IPS-18a (cell line): ENCODE data around the gene CCT5.
"Not testable (repeated sequence)": the region's sequence is repeated elsewhere in the genome, so short reads cannot be mapped to it uniquely, and the experiment has no call there.

Source experiments
- H3K27ac ChIP-seq: one replicate; pipeline ENCODE4 v1.5.1; 2013; ENCODE audit warnings: low read length
- H3K27me3 ChIP-seq: one replicate; pipeline ENCODE4 v1.6.1; 2013; ENCODE audit warnings: mild to moderate bottlenecking, low read length; ENCODE audit not compliant: control insufficient read depth, insufficient read depth
- H3K36me3 ChIP-seq: one replicate; pipeline ENCODE4 v1.6.1; 2013; ENCODE audit warnings: low read depth, low read length; ENCODE audit not compliant: control insufficient read depth
- H3K4me1 ChIP-seq: one replicate; pipeline ENCODE4 v1.6.1; 2013; ENCODE audit warnings: low read depth, low read length; ENCODE audit not compliant: control insufficient read depth
- H3K4me3 ChIP-seq: one replicate; pipeline ENCODE4 v1.5.1; 2013; ENCODE audit warnings: low read length
- H3K9ac ChIP-seq: one replicate; pipeline ENCODE4 v1.6.1; 2013; ENCODE audit warnings: mild to moderate bottlenecking, low read length, moderate library complexity
- H3K9me3 ChIP-seq: one replicate; pipeline ENCODE4 v1.6.1; 2013; ENCODE audit warnings: low read depth, low read length; ENCODE audit not compliant: control insufficient read depth

Gene CCT5

GRCh38 chr5:10265245-10266109 lies 15.4 kb downstream of the CCT5 start:
- no peak overlapping the region for H3K9ac ChIP-seq

GRCh38 chr5:10266137-10266536 lies 16.1 kb downstream of the CCT5 start:
- Histone ChIP-seq H3K9me3 (no peaks in the 10 kb centered on the region), H3K27ac (no peak overlapping the region), H3K27me3 (no peaks in the 10 kb centered on the region), H3K4me1 (peaks cover 5% of the 10 kb centered on the region), H3K9ac (no peak overlapping the region), H3K4me3 (no peak overlapping the region), H3K36me3 (peaks cover 47% of the 10 kb centered on the region)

More at GRCh38 chr5:10265245-10266109, 15.4 kb downstream of the CCT5 start:
- Histone ChIP-seq H3K36me3 (peaks cover 53% of the 10 kb centered on the region), H3K27ac (no peak overlapping the region), H3K9me3 (no peaks in the 10 kb centered on the region), H3K27me3 (no peaks in the 10 kb centered on the region), H3K4me3 (no peak overlapping the region), H3K4me1 (peaks cover 4% of the 10 kb centered on the region)

GRCh38 chr5:10266839-10267238 lies 16.8 kb downstream of the CCT5 start:
- Histone ChIP-seq H3K4me3 (no peak overlapping the region), H3K27ac (no peak overlapping the region), H3K9ac (no peak overlapping the region), H3K9me3 (no peaks in the 10 kb centered on the region), H3K4me1 (peaks cover 5% of the 10 kb centered on the region), H3K36me3 (peaks cover 40% of the 10 kb centered on the region), H3K27me3 (no peaks in the 10 kb centered on the region)

- no peaks in the 10 kb centered on the region for H3K9me3 ChIP-seq
- peaks cover 8% of the 10 kb centered on the region for H3K4me1 ChIP-seq
- H3K9ac ChIP-seq = no peak overlapping the region
- H3K27ac ChIP-seq = no peak overlapping the region
- H3K4me3 ChIP-seq = no peak overlapping the region
- H3K27me3 ChIP-seq = no peaks in the 10 kb centered on the region
- peaks cover 27% of the 10 kb centered on the region for H3K36me3 ChIP-seq
Observed at GRCh38 chr5:10268100-10268499, 18.0 kb downstream of the CCT5 start.

- Histone ChIP-seq H3K27me3 (no peaks in the 10 kb centered on the region), H3K27ac (no peak overlapping the region), H3K4me1 (peaks cover 18% of the 10 kb centered on the region), H3K36me3 (no peaks in the 10 kb centered on the region), H3K9ac (no peak overlapping the region), H3K9me3 (no peaks in the 10 kb centered on the region), H3K4me3 (no peak overlapping the region)
Observed at GRCh38 chr5:10272053-10272874, 22.2 kb downstream of the CCT5 start.

- not testable (repeated sequence) for H3K4me3 ChIP-seq, H3K36me3 ChIP-seq, H3K27ac ChIP-seq, H3K27me3 ChIP-seq, H3K9ac ChIP-seq, H3K9me3 ChIP-seq
- peaks cover 18% of the 10 kb centered on the region for H3K4me1 ChIP-seq
Observed at GRCh38 chr5:10272875-10273209, 22.8 kb downstream of the CCT5 start.

- no peak overlapping the region for H3K27ac ChIP-seq
- H3K9ac ChIP-seq = no peak overlapping the region
- no peaks in the 10 kb centered on the region for H3K9me3 ChIP-seq
- no peaks in the 10 kb centered on the region for H3K36me3 ChIP-seq
- no peaks in the 10 kb centered on the region for H3K27me3 ChIP-seq
- no peak overlapping the region for H3K4me3 ChIP-seq
- peaks cover 14% of the 10 kb centered on the region for H3K4me1 ChIP-seq
Observed at GRCh38 chr5:10275460-10275859, 25.4 kb downstream of the CCT5 start.

GRCh38 chr5:10275991-10276390 lies 25.9 kb downstream of the CCT5 start:
- H3K27ac ChIP-seq = no peak overlapping the region
- H3K9ac ChIP-seq = no peak overlapping the region
- H3K9me3 ChIP-seq = no peaks in the 10 kb centered on the region
- peaks cover 13% of the 10 kb centered on the region for H3K4me1 ChIP-seq
- no peaks in the 10 kb centered on the region for H3K27me3 ChIP-seq
- no peak overlapping the region for H3K4me3 ChIP-seq
- H3K36me3 ChIP-seq = no peaks in the 10 kb centered on the region

GRCh38 chr5:10276691-10277090 lies 26.6 kb downstream of the CCT5 start:
- no peaks in the 10 kb centered on the region for H3K9me3 ChIP-seq
- peaks cover 13% of the 10 kb centered on the region for H3K4me1 ChIP-seq
- no peaks in the 10 kb centered on the region for H3K36me3 ChIP-seq
- no peak overlapping the region for H3K27ac ChIP-seq
- H3K9ac ChIP-seq = no peak overlapping the region
- H3K27me3 ChIP-seq = no peaks in the 10 kb centered on the region
- H3K4me3 ChIP-seq = no peak overlapping the region

- H3K4me3 ChIP-seq = no peak overlapping the region
- H3K27ac ChIP-seq = no peak overlapping the region
- no peak overlapping the region for H3K9ac ChIP-seq
- H3K4me1 ChIP-seq = peaks cover 10% of the 10 kb centered on the region
- no peaks in the 10 kb centered on the region for H3K36me3 ChIP-seq
- no peaks in the 10 kb centered on the region for H3K27me3 ChIP-seq
- no peaks in the 10 kb centered on the region for H3K9me3 ChIP-seq
Observed at GRCh38 chr5:10277773-10278630, 27.9 kb downstream of the CCT5 start.

GRCh38 chr5:10278658-10279279 lies 28.7 kb downstream of the CCT5 start:
- H3K9me3 ChIP-seq = no peaks in the 10 kb centered on the region
- no peaks in the 10 kb centered on the region for H3K36me3 ChIP-seq
- peaks cover 10% of the 10 kb centered on the region for H3K4me1 ChIP-seq
- H3K27ac ChIP-seq = no peak overlapping the region
- H3K9ac ChIP-seq = no peak overlapping the region
- no peak overlapping the region for H3K4me3 ChIP-seq
- no peaks in the 10 kb centered on the region for H3K27me3 ChIP-seq
